Dorsolateral prefrontal cortex (tissue), 118 donors: ENCODE data around the gene TIPIN. TPM values are rescaled to one million over a fixed set of nuclear protein-coding genes. Genes with fewer than 3 reads are reported as not detected.

Experiments used
- total RNA-seq, 120 experiments: library from RNA; stranded (reverse); gene quantifications; one replicate each; pipeline versions ENCODE4 v1.2.3 to v1.2.4, GENCODE V29; 2022

The TIPIN gene
- total RNA-seq, 120 experiments from 2014 or later: 5.6 to 21.1 (median 11.3) TPM

Other genes with a start within 250 kb of the TIPIN start
- 10 to 100 TPM in 100 of 120 experiments, 1 to 10 TPM in 20; 5.2 to 25.2 (median 13.4) TPM for gene MEGF11, start 102.9 kb downstream of the TIPIN start, total RNA-seq
- 10 to 100 TPM; 25.1 to 58.9 (median 43.1) TPM for gene DIS3L, start 63.1 kb downstream of the TIPIN start, total RNA-seq
- 100 to 1,000 TPM in 108 of 120 experiments, 10 to 100 TPM in 12; 67.2 to 209 (median 137) TPM for gene MAP2K1, start 30.2 kb upstream of the TIPIN start, total RNA-seq
- gene SNAPC5, start 141.1 kb upstream of the TIPIN start, total RNA-seq: 10 to 100 TPM; 18.3 to 49.0 (median 32.9) TPM
- gene RPL4, start 148.2 kb upstream of the TIPIN start, total RNA-seq: 1,000 to 10,000 TPM in 1 of 120 experiments, 100 to 1,000 TPM in 119; 527 to 1,058 (median 732) TPM
- 10 to 100 TPM in 15 of 120 experiments, 1 to 10 TPM in 105; 3.0 to 12.5 (median 6.8) TPM for gene ZWILCH, start 148.6 kb upstream of the TIPIN start, total RNA-seq
- 1 to 10 TPM in 39 of 120 experiments, under 1 TPM in 71, not detected in 10; 0.16 to 4.8 (median 0.80) TPM for gene LCTL, start 209.3 kb upstream of the TIPIN start, total RNA-seq